Left colon (tissue), 2 donors: ENCODE results near the gene PTGFRN. TPM values are rescaled to one million over a fixed set of nuclear protein-coding genes. Genes with fewer than 3 reads are reported as not detected.
A peak's percentile ranks its signal among the peaks of the same experiment; 100 is the strongest.

Experiments
- ATAC-seq: fragments of 200-7000 bp; cut with Tn5 transposase; one replicate; pipeline ENCODE4 v1.9.1; 2020; ENCODE audit warnings: mild to moderate bottlenecking, moderate library complexity
- DNase-seq, 2 donors: peaks; one replicate each; pipeline ENCODE4 v3.0.0-alpha.2; 2020
- intact Hi-C, 2 donors: fragments of 100-400 bp; cut with DNase I in 1 of 2; cut with micrococcal nuclease in 1 of 2; formaldehyde crosslinking; loops; one replicate each; pipeline versions ENCODE4 v1.11.2 to v1.14.0; 2022; cut with DNase I, micrococcal nuclease
- total RNA-seq, 2 donors: library from RNA; stranded (reverse); fragmentation: NEBNext Ultra II Directional; extraction: Animal tissue kit (Norgen Biotek cat#: 25700); gene quantifications; one replicate each; pipeline ENCODE4 v1.2.1, GENCODE V29; 2021
- donor health status: DM: no; HTN: no; CAD: no.
- donor health status: DM: yes; HTN: yes; CAD: no.

The PTGFRN gene
- total RNA-seq, 2 donors from 2014 or later = 97.2 to 98.6 TPM

GRCh38 chr1:116911779-116912469 is 2.2 kb downstream of the PTGFRN start:
- intact Hi-C loops = loop anchor here in 1 of 2 donors (10.0 kb wide), 1 partner anchor 73 kb away; no protein-coding TSS in a partner anchor
- no peak for DNase-seq
- ATAC-seq = no peak

GRCh38 chr1:116912846-116913245 is 3.1 kb downstream of the PTGFRN start:
- no peak for DNase-seq
- ATAC-seq = no peak
- intact Hi-C loops = loop anchor here in 1 of 2 donors (10.0 kb wide), 1 partner anchor 72 kb away; no protein-coding TSS in a partner anchor

- DNase-seq (no peak), ATAC-seq (no peak)
- intact Hi-C loops = loop anchor here in 1 of 2 donors (10.0 kb wide), 1 partner anchor 71 kb away; no protein-coding TSS in a partner anchor
Observed at GRCh38 chr1:116913941-116914340, 4.2 kb downstream of the PTGFRN start.

- DNase-seq = no peak
- intact Hi-C loops = loop anchor here in 1 of 2 donors (10.0 kb wide), 1 partner anchor 70 kb away; no protein-coding TSS in a partner anchor
- no peak for ATAC-seq
Observed at GRCh38 chr1:116914667-116915066, 5.0 kb downstream of the PTGFRN start.

- ATAC-seq = peak; percentile 86
Observed at GRCh38 chr1:116915086-116915661, 5.5 kb downstream of the PTGFRN start.

GRCh38 chr1:116916002-116916401 is 6.3 kb downstream of the PTGFRN start:
- DNase-seq = no peak

More at GRCh38 chr1:116915086-116915661, 5.5 kb downstream of the PTGFRN start:
- DNase-seq = peak; percentile 78 to 85
- intact Hi-C loops = loop anchor here in 1 of 2 donors (10.0 kb wide), 1 partner anchor 70 kb away; no protein-coding TSS in a partner anchor

GRCh38 chr1:116916533-116917445 is 7.1 kb downstream of the PTGFRN start:
- no peak for DNase-seq

More at GRCh38 chr1:116916002-116916401, 6.3 kb downstream of the PTGFRN start:
- intact Hi-C loops = loop anchor here in 1 of 2 donors (10.0 kb wide), 1 partner anchor 69 kb away; no protein-coding TSS in a partner anchor
- ATAC-seq = no peak

GRCh38 chr1:116918714-116919357 is 9.1 kb downstream of the PTGFRN start:
- no peak for ATAC-seq
- intact Hi-C loops = loop anchor here in 1 of 2 donors (10.0 kb wide), 1 partner anchor 66 kb away; no protein-coding TSS in a partner anchor
- DNase-seq = no peak

More at GRCh38 chr1:116916533-116917445, 7.1 kb downstream of the PTGFRN start:
- ATAC-seq = peak; percentile 44
- intact Hi-C loops = loop anchor here in 1 of 2 donors (10.0 kb wide), 1 partner anchor 68 kb away; no protein-coding TSS in a partner anchor

GRCh38 chr1:116919802-116920201 is 10.1 kb downstream of the PTGFRN start:
- intact Hi-C loops = loop anchor here in 1 of 2 donors (10.0 kb wide), 1 partner anchor 65 kb away; no protein-coding TSS in a partner anchor
- ATAC-seq (peak; percentile 30), DNase-seq (peak; percentile 47 to 48)

GRCh38 chr1:116920211-116920610 is 10.5 kb downstream of the PTGFRN start:
- intact Hi-C loops = no loop called here
- DNase-seq = no peak
- ATAC-seq = no peak

- peak; percentile 78 for ATAC-seq
- DNase-seq = no peak
- intact Hi-C loops = no loop called here
Observed at GRCh38 chr1:116921301-116921885, 11.7 kb downstream of the PTGFRN start.

GRCh38 chr1:116921937-116922336 is 12.2 kb downstream of the PTGFRN start:
- no peak for DNase-seq
- intact Hi-C loops = no loop called here
- ATAC-seq = no peak

GRCh38 chr1:116923421-116923820 is 13.7 kb downstream of the PTGFRN start:
- intact Hi-C loops = no loop called here
- DNase-seq = no peak
- ATAC-seq = no peak

- DNase-seq = no peak
- intact Hi-C loops = no loop called here
- peak; percentile 41 for ATAC-seq
Observed at GRCh38 chr1:116927049-116927798, 17.5 kb downstream of the PTGFRN start.

GRCh38 chr1:116929961-116930592 is 20.4 kb downstream of the PTGFRN start:
- DNase-seq (no peak), ATAC-seq (no peak)
- intact Hi-C loops = no loop called here

GRCh38 chr1:116931016-116931918 is 21.6 kb downstream of the PTGFRN start:
- ATAC-seq = peak; percentile 90
- intact Hi-C loops = no loop called here
- DNase-seq = no peak
